ENCODE results near the gene ACER1. TPM values are rescaled to one million over a fixed set of nuclear protein-coding genes. Genes with fewer than 3 reads are reported as not detected.

ACER1 gene
- polyA plus RNA-seq, 1 donor (not counting 4 experiments of a cell fraction or from before 2014, with no cell fraction given): 0.38 TPM

DNA sequence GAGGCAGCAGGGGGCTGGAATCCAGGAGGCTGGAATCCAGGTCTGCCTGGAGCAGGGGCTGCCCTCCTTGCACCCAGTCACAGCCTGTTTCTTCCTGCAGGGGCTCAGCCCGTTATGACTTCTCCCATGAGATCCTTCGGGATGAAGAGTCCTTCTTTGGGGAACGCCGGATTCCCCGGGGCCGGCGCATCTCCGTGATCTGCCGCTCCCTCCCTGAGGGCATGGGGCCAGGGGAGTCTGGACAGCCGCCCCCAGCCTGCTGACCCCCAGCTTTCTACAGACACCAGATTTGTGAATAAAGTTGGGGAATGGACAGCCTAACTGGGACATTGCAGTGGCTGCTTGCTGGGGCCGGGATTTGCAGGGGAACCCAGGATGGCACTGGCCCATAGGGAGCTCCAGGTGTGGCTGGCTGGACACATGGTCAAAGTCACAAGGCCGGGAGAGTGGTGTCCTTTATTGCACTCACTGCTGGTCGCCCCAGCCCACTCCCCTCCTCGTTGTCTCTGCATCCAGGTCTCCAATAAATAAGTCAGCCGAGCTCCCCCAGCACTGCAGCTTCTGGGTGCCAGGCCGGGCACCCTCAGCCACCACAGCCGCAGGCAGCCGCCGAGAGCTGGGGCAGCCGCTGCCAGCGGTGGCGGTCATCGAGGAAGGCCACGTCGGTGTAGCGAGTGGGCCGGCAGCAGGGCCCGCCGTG is 41.4 kb upstream of the ACER1 start:
- DNase-seq (ENCODE audit: low read depth, low spot score): no peak
- no peaks in the 10 kb centered on the region for H3K9me1 ChIP-seq (ENCODE audit: control insufficient read depth, extremely low read depth, insufficient read depth, low read length)
- dilution Hi-C loops (cut with MboI; ENCODE audit: extremely low pct_ligation_motif_present, low sequenced_read_pairs): no loop called here
- H3K79me2 ChIP-seq (ENCODE audit: control insufficient read depth, insufficient read depth, low read length): no peaks in the 10 kb centered on the region
- no peaks in the 10 kb centered on the region for H4K20me1 ChIP-seq (ENCODE audit: control insufficient read depth, extremely low read depth, insufficient read depth, low read length)
- no peak overlapping the region for H3K9ac ChIP-seq (ENCODE audit: control insufficient read depth, extremely low read depth, insufficient read depth, low read length)
- H3K4me2 ChIP-seq (ENCODE audit: control insufficient read depth, extremely low read depth, insufficient read depth, low read depth, low read length): no peak overlapping the region
- H3K27me3 ChIP-seq (ENCODE audit: control insufficient read depth, extremely low read depth, insufficient read depth, low read length): no peaks in the 10 kb centered on the region
- no peaks in the 10 kb centered on the region for H3K9me3 ChIP-seq (ENCODE audit: control insufficient read depth, low read depth, low read length)
- FAIRE-seq: no peak
- TF ChIP-seq EZH2 (IDR thresholded peaks at IDR 0.05; ENCODE audit: low read length): no peak
- TF ChIP-seq, protein P1, sequence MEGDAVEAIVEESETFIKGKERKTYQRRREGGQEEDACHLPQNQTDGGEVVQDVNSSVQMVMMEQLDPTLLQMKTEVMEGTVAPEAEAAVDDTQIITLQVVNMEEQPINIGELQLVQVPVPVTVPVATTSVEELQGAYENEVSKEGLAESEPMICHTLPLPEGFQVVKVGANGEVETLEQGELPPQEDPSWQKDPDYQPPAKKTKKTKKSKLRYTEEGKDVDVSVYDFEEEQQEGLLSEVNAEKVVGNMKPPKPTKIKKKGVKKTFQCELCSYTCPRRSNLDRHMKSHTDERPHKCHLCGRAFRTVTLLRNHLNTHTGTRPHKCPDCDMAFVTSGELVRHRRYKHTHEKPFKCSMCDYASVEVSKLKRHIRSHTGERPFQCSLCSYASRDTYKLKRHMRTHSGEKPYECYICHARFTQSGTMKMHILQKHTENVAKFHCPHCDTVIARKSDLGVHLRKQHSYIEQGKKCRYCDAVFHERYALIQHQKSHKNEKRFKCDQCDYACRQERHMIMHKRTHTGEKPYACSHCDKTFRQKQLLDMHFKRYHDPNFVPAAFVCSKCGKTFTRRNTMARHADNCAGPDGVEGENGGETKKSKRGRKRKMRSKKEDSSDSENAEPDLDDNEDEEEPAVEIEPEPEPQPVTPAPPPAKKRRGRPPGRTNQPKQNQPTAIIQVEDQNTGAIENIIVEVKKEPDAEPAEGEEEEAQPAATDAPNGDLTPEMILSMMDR (optimal IDR thresholded peaks at IDR 0.05 in 1 of 3, IDR thresholded peaks at IDR 0.05 in 1 of 3, conservative IDR thresholded peaks at IDR 0.05 in 1 of 3; ENCODE audit: extremely low read depth in 1 of 3, insufficient read depth in 2 of 3, low read length in 3 of 3): no peak
- peaks cover 10% of the 10 kb centered on the region for H3K4me1 ChIP-seq (ENCODE audit: control insufficient read depth, extremely low read depth, insufficient read depth, low read length)
- no peak overlapping the region for H3K4me3 ChIP-seq (ENCODE audit: control insufficient read depth in 2 of 3, extremely low read depth in 1 of 3, insufficient read depth in 2 of 3, low read depth in 1 of 3, low read length in 3 of 3)
- no peak overlapping the region for H3K27ac ChIP-seq (ENCODE audit: control insufficient read depth, insufficient read depth, low read length)
- no peak overlapping the region for H2AFZ ChIP-seq (ENCODE audit: control insufficient read depth, low read length)
- H3K36me3 ChIP-seq (ENCODE audit: control insufficient read depth in 2 of 2, extremely low read depth in 1 of 2, insufficient read depth in 2 of 2, low read length in 2 of 2): peaks cover 3% of the 10 kb centered on the region in 2 experiments

DNA sequence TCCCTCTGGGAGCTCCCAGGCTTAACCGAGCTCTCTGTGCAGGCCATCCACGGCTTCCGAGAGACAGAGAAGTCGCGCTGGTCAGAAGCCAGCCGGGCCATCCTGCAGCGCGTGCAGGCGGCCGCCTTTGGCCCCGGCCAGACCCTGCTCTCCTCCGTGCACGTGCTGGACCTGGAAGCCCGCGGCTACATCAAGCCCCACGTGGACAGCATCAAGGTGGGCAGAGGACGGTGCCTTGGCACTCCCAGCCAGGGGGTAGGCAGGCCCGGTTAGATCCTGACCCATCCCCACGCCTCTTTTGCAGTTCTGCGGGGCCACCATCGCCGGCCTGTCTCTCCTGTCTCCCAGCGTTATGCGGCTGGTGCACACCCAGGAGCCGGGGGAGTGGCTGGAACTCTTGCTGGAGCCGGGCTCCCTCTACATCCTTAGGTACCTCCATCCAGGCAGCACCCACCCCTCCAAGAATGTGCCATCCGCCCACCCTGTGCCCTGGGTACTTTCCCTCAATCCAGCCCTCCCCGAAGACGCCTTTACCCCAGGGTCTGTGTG is 40.8 kb upstream of the ACER1 start:
- no peak overlapping the region for H2AFZ ChIP-seq (ENCODE audit: control insufficient read depth, low read length)
- H3K9ac ChIP-seq (ENCODE audit: control insufficient read depth, extremely low read depth, insufficient read depth, low read length): no peak overlapping the region
- dilution Hi-C loops (cut with MboI; ENCODE audit: extremely low pct_ligation_motif_present, low sequenced_read_pairs): no loop called here
- H4K20me1 ChIP-seq (ENCODE audit: control insufficient read depth, extremely low read depth, insufficient read depth, low read length): no peaks in the 10 kb centered on the region
- H3K9me1 ChIP-seq (ENCODE audit: control insufficient read depth, extremely low read depth, insufficient read depth, low read length): no peaks in the 10 kb centered on the region
- DNase-seq (ENCODE audit: low read depth, low spot score) (no peak), FAIRE-seq (no peak)
- peak overlapping the region; percentile 77 for H3K4me2 ChIP-seq (ENCODE audit: control insufficient read depth, extremely low read depth, insufficient read depth, low read depth, low read length)
- H3K36me3 ChIP-seq (ENCODE audit: control insufficient read depth in 2 of 2, extremely low read depth in 1 of 2, insufficient read depth in 2 of 2, low read length in 2 of 2): peaks cover 0 to 2% of the 10 kb centered on the region in 2 experiments
- H3K9me3 ChIP-seq (ENCODE audit: control insufficient read depth, low read depth, low read length): no peaks in the 10 kb centered on the region
- H3K79me2 ChIP-seq (ENCODE audit: control insufficient read depth, insufficient read depth, low read length): no peaks in the 10 kb centered on the region
- TF ChIP-seq, protein P1 (optimal IDR thresholded peaks at IDR 0.05 in 1 of 3, IDR thresholded peaks at IDR 0.05 in 1 of 3, conservative IDR thresholded peaks at IDR 0.05 in 1 of 3; ENCODE audit: extremely low read depth in 1 of 3, insufficient read depth in 2 of 3, low read length in 3 of 3): no peak
- no peak for TF ChIP-seq EZH2 (IDR thresholded peaks at IDR 0.05; ENCODE audit: low read length)
- peak overlapping the region in 1 of 3 experiments; percentile 45 for H3K4me3 ChIP-seq (ENCODE audit: control insufficient read depth in 2 of 3, extremely low read depth in 1 of 3, insufficient read depth in 2 of 3, low read depth in 1 of 3, low read length in 3 of 3)
- H3K27ac ChIP-seq (ENCODE audit: control insufficient read depth, insufficient read depth, low read length): no peak overlapping the region
- peaks cover 10% of the 10 kb centered on the region for H3K4me1 ChIP-seq (ENCODE audit: control insufficient read depth, extremely low read depth, insufficient read depth, low read length)
- no peaks in the 10 kb centered on the region for H3K27me3 ChIP-seq (ENCODE audit: control insufficient read depth, extremely low read depth, insufficient read depth, low read length)

Measured in keratinocyte (primary cell).